Epithelial cell of esophagus (primary cell): Measurements from ENCODE around the gene CSRP1.
A peak's percentile ranks its signal among the peaks of the same experiment; 100 is the strongest.
"Not testable (repeated sequence)": the region's sequence is repeated elsewhere in the genome, so short reads cannot be mapped to it uniquely, and the experiment has no call there.

Experiments used
- DNase-seq: peaks from one replicate; pipeline ENCODE4 v3.0.0; 2010; ENCODE audit warnings: low read depth
- H3K4me3 ChIP-seq: 2 replicates; pipeline ENCODE4 v1.5.1; 2011; ENCODE audit warnings: mild to moderate bottlenecking, low read length, control low read depth
- CTCF ChIP-seq: IDR thresholded peaks from 2 replicates; pipeline ENCODE4 v1.5.1; 2011; ENCODE audit warnings: low read depth, mild to moderate bottlenecking, low read length, control low read depth, inconsistent platforms; ENCODE audit not compliant: insufficient read depth; ENCODE audit errors: missing control alignments

CSRP1 gene

GRCh38 chr1:201551877-201552731 is 45.2 kb upstream of the CSRP1 start:
- no peak for DNase-seq
- TF ChIP-seq CTCF, result no peak
- H3K4me3 ChIP-seq, result no peak overlapping the region

- H3K4me3 ChIP-seq, result no peak overlapping the region
- DNase-seq, result no peak
- TF ChIP-seq CTCF, result no peak
Observed at GRCh38 chr1:201551096-201551495, 44.2 kb upstream of the CSRP1 start.

- peak; percentile 38 for DNase-seq
- H3K4me3 ChIP-seq, result not testable (repeated sequence)
Observed at GRCh38 chr1:201549522-201549921, 42.6 kb upstream of the CSRP1 start.

- no peak for TF ChIP-seq CTCF
- H3K4me3 ChIP-seq, result no peak overlapping the region
- no peak for DNase-seq
Observed at GRCh38 chr1:201545851-201546492, 39.0 kb upstream of the CSRP1 start.

GRCh38 chr1:201544710-201545109 is 37.8 kb upstream of the CSRP1 start:
- no peak overlapping the region for H3K4me3 ChIP-seq
- no peak for TF ChIP-seq CTCF
- DNase-seq, result no peak

GRCh38 chr1:201543871-201544642 is 37.1 kb upstream of the CSRP1 start:
- TF ChIP-seq CTCF, result no peak
- no peak for DNase-seq
- no peak overlapping the region for H3K4me3 ChIP-seq

GRCh38 chr1:201542309-201543035 is 35.5 kb upstream of the CSRP1 start:
- no peak for DNase-seq
- H3K4me3 ChIP-seq, result no peak overlapping the region
- TF ChIP-seq CTCF, result no peak
